Caco-2 (cell line): ENCODE measurements around the gene THADA. TPM values are rescaled to one million over a fixed set of nuclear protein-coding genes. Genes with fewer than 3 reads are reported as not detected.

Experiments
- BruUV-seq: library from RNA; stranded (reverse); fragments of 400-500 nt; replicated peaks from 2 replicates; lab custom pipeline; 2021; lab: Mats Ljungman, UMichigan
- CTCF ChIA-PET: fragments of 300-600 bp; sonication (Branson Sonifier 250); formaldehyde crosslinking; loops from one replicate; lab custom pipeline; 2022; ENCODE audit warnings: antibody characterized with exemption; lab: Charles Lee
- POLR2A ChIA-PET: fragments of 300-600 bp; sonication (Branson Sonifier 250); formaldehyde crosslinking; loops from one replicate; lab custom pipeline; 2022; ENCODE audit warnings: antibody characterized with exemption; lab: Charles Lee
- DNase-seq, 2 experiments: peaks; one replicate each; pipeline versions ENCODE4 v3.0.0 to v3.0.0-alpha.2; 2020 to 2022
- H3K27me3 ChIP-seq: replicated peaks from 2 replicates; pipeline ENCODE4 v1.6.0; 2011; ENCODE audit warnings: low read length; ENCODE audit not compliant: control insufficient read depth, insufficient read depth
- H3K36me3 ChIP-seq: 2 replicates; pipeline ENCODE4 v1.5.1; 2011; ENCODE audit warnings: low read length; ENCODE audit not compliant: control insufficient read depth, insufficient read depth
- H3K4me1 ChIP-seq: fragments of 250-450 bp; sonication (Bioruptor Pico); 2 replicates; pipeline ENCODE4 v1.5.1; 2020; ENCODE audit warnings: mild to moderate bottlenecking
- H3K4me3 ChIP-seq: 2 replicates; pipeline ENCODE4 v1.5.1; 2011; ENCODE audit warnings: low read depth, mild to moderate bottlenecking, control low read depth, low read length
- H3K9me3 ChIP-seq: fragments of 250-450 bp; sonication (Bioruptor Pico); 2 replicates; pipeline ENCODE4 v1.5.1; 2020; ENCODE audit warnings: mild to moderate bottlenecking, moderate library complexity
- H3K27ac Mint-ChIP-seq: one replicate; pipeline ENCODE4 v1.8.0; 2022; ENCODE audit warnings: mixed read lengths; ENCODE audit not compliant: unreplicated experiment
- H3K27me3 Mint-ChIP-seq: one replicate; pipeline ENCODE4 v1.8.0; 2022; ENCODE audit warnings: mixed read lengths; ENCODE audit not compliant: insufficient read depth, unreplicated experiment
- H3K36me3 Mint-ChIP-seq: one replicate; pipeline ENCODE4 v1.8.0; 2022; ENCODE audit warnings: mild to moderate bottlenecking, mixed read lengths; ENCODE audit not compliant: insufficient read depth, unreplicated experiment
- H3K4me1 Mint-ChIP-seq: one replicate; pipeline ENCODE4 v1.8.0; 2022; ENCODE audit warnings: low read depth, mixed read lengths; ENCODE audit not compliant: unreplicated experiment
- H3K4me3 Mint-ChIP-seq: one replicate; pipeline ENCODE4 v1.8.0; 2022; ENCODE audit warnings: mild to moderate bottlenecking, moderate library complexity, mixed read lengths; ENCODE audit not compliant: unreplicated experiment
- H3K9me3 Mint-ChIP-seq: one replicate; pipeline ENCODE4 v1.8.0; 2022; ENCODE audit warnings: mixed read lengths; ENCODE audit not compliant: unreplicated experiment
- CTCF ChIP-seq, 2 experiments: fragments of 200-600 bp in 1 of 2; IDR thresholded peaks; 1 replicate in 1 of 2; 2 replicates in 1 of 2; pipeline versions ENCODE4 v1.5.1 to v1.8.0; 2011 to 2022; ENCODE audit warnings: antibody characterized with exemption in 1 of 2, control low read depth in 1 of 2, inconsistent platforms in 1 of 2, low read depth in 1 of 2, low read length in 1 of 2, mild to moderate bottlenecking in 1 of 2, moderate library complexity in 1 of 2; ENCODE audit not compliant: insufficient read depth in 1 of 2, severe bottlenecking in 1 of 2, unreplicated experiment in 1 of 2
- intact Hi-C: fragments of 100-400 bp; cut with micrococcal nuclease; formaldehyde crosslinking; loops from one replicate; pipeline ENCODE4 v1.10.0; 2022; ENCODE audit not compliant: unreplicated experiment
- total RNA-seq: library from RNA; stranded (reverse); gene quantifications from 2 replicates; pipeline ENCODE4 v1.2.3, GENCODE V29; 2022

Gene THADA
- total RNA-seq, 1 experiment from 2014 or later: 33.8 TPM

- H3K36me3 Mint-ChIP-seq: peaks cover 47% of the 10 kb centered on the region
- H3K27me3 ChIP-seq: no peaks in the 10 kb centered on the region
- no peaks in the 10 kb centered on the region for H3K4me1 ChIP-seq
- no TSS peak for BruUV-seq
- H3K27me3 Mint-ChIP-seq: no peaks in the 10 kb centered on the region
- no peak overlapping the region for H3K27ac Mint-ChIP-seq
- H3K9me3 ChIP-seq: no peaks in the 10 kb centered on the region
- ChIA-PET CTCF (no interaction called here), POLR2A (no interaction called here)
- no peaks in the 10 kb centered on the region for H3K9me3 Mint-ChIP-seq
- no peak for DNase-seq
- H3K4me1 Mint-ChIP-seq: no peaks in the 10 kb centered on the region
- no peak overlapping the region for H3K4me3 Mint-ChIP-seq
- H3K4me3 ChIP-seq: no peak overlapping the region
- intact Hi-C loops: no loop called here
- H3K36me3 ChIP-seq: no peaks in the 10 kb centered on the region; the same call in 1 of the 2 replicates
- TF ChIP-seq CTCF (IDR thresholded peaks at IDR 0.05; ENCODE audit: insufficient read depth in 1 of 2, low read depth in 1 of 2, low read length in 1 of 2, severe bottlenecking in 1 of 2, unreplicated experiment in 1 of 2): no peak
Observed at GRCh38 chr2:43585708-43586107, 10.1 kb downstream of the THADA start.

GRCh38 chr2:43579275-43579981 is 16.4 kb downstream of the THADA start:
- intact Hi-C loops: no loop called here
- no TSS peak for BruUV-seq
- Mint-ChIP-seq H3K27ac (no peak overlapping the region), H3K4me1 (no peaks in the 10 kb centered on the region), H3K36me3 (peaks cover 53% of the 10 kb centered on the region), H3K4me3 (no peak overlapping the region), H3K27me3 (no peaks in the 10 kb centered on the region), H3K9me3 (no peaks in the 10 kb centered on the region)
- Histone ChIP-seq H3K27me3 (no peaks in the 10 kb centered on the region), H3K4me3 (no peak overlapping the region), H3K4me1 (no peaks in the 10 kb centered on the region), H3K36me3 (peaks cover 6% of the 10 kb centered on the region), H3K9me3 (no peaks in the 10 kb centered on the region)
- DNase-seq: no peak
- TF ChIP-seq CTCF (IDR thresholded peaks at IDR 0.05; ENCODE audit: insufficient read depth in 1 of 2, low read depth in 1 of 2, low read length in 1 of 2, severe bottlenecking in 1 of 2, unreplicated experiment in 1 of 2): no peak
- ChIA-PET POLR2A (no interaction called here), CTCF (interaction anchor here (0.6 kb wide), 1 partner anchor 751 kb away, joined by 3 read pairs; no protein-coding TSS in a partner anchor)

- no peaks in the 10 kb centered on the region for H3K9me3 ChIP-seq
- no peaks in the 10 kb centered on the region for H3K9me3 Mint-ChIP-seq
- H3K4me3 ChIP-seq: no peak overlapping the region
- H3K27me3 Mint-ChIP-seq: no peaks in the 10 kb centered on the region
- no peak overlapping the region for H3K27ac Mint-ChIP-seq
- H3K4me1 ChIP-seq: no peaks in the 10 kb centered on the region
- H3K36me3 Mint-ChIP-seq: peaks cover 51% of the 10 kb centered on the region
- H3K4me3 Mint-ChIP-seq: no peak overlapping the region
- peak; percentile 78 to 82 for TF ChIP-seq CTCF (IDR thresholded peaks at IDR 0.05; ENCODE audit: insufficient read depth in 1 of 2, low read depth in 1 of 2, low read length in 1 of 2, severe bottlenecking in 1 of 2, unreplicated experiment in 1 of 2)
- ChIA-PET CTCF (interaction anchor here (0.5 to 2.0 kb wide), 14 partner anchors 10 to 749 kb away, joined by 3 to 10 read pairs (median 3); partner anchors contain the start of gene THADA), POLR2A (interaction anchor here (1.0 kb wide), 1 partner anchor 19 kb away, joined by 16 read pairs; the partner anchor contains the start of gene THADA)
- peak in 1 of 2 experiments; percentile 35 for DNase-seq
- H3K36me3 ChIP-seq: peaks cover 6% of the 10 kb centered on the region
- no TSS peak for BruUV-seq
- intact Hi-C loops: loop anchor here (1.0 kb wide), 2 partner anchors 718 to 750 kb away; no protein-coding TSS in a partner anchor
- H3K27me3 ChIP-seq: no peaks in the 10 kb centered on the region
- no peaks in the 10 kb centered on the region for H3K4me1 Mint-ChIP-seq
Observed at GRCh38 chr2:43576981-43577892, 18.6 kb downstream of the THADA start.
